ENCODE data around the gene RAB3A.

RAB3A gene

GRCh38 chr19:18152442-18152816 lies 51.4 kb downstream of the RAB3A start:
- peak overlapping the region; percentile 53 for H3K4me3 ChIP-seq (ENCODE audit: low read depth, low read length)
- TF ChIP-seq CTCF (IDR thresholded peaks at IDR 0.05; ENCODE audit: low read depth, low read length): peak; percentile 77
- in situ Hi-C loops (cut with HindIII; ENCODE audit: low sequenced_read_pairs): no loop called here
- DNase-seq (ENCODE audit: low read depth, low spot score): peak; percentile 98

GRCh38 chr19:18150776-18151624 lies 52.8 kb downstream of the RAB3A start:
- in situ Hi-C loops (cut with HindIII; ENCODE audit: low sequenced_read_pairs): no loop called here
- no peak for DNase-seq (ENCODE audit: low read depth, low spot score)
- no peak overlapping the region for H3K4me3 ChIP-seq (ENCODE audit: low read depth, low read length)
- no peak for TF ChIP-seq CTCF (IDR thresholded peaks at IDR 0.05; ENCODE audit: low read depth, low read length)

- H3K4me3 ChIP-seq (ENCODE audit: low read depth, low read length): no peak overlapping the region
- in situ Hi-C loops (cut with HindIII; ENCODE audit: low sequenced_read_pairs): no loop called here
- no peak for TF ChIP-seq CTCF (IDR thresholded peaks at IDR 0.05; ENCODE audit: low read depth, low read length)
- DNase-seq (ENCODE audit: low read depth, low spot score): no peak
Observed at GRCh38 chr19:18149596-18149975, 54.3 kb downstream of the RAB3A start.

GRCh38 chr19:18147396-18147795 lies 56.4 kb downstream of the RAB3A start:
- no peak for TF ChIP-seq CTCF (IDR thresholded peaks at IDR 0.05; ENCODE audit: low read depth, low read length)
- no peak for DNase-seq (ENCODE audit: low read depth, low spot score)
- in situ Hi-C loops (cut with HindIII; ENCODE audit: low sequenced_read_pairs): no loop called here
- no peak overlapping the region for H3K4me3 ChIP-seq (ENCODE audit: low read depth, low read length)

Measured in astrocyte of the spinal cord (primary cell).